ENCODE data around the gene TMEM140. TPM values are rescaled to one million over a fixed set of nuclear protein-coding genes. Genes with fewer than 3 reads are reported as not detected.
"Not testable (repeated sequence)": the region's sequence is repeated elsewhere in the genome, so short reads cannot be mapped to it uniquely, and the experiment has no call there.

Gene TMEM140
- total RNA-seq (2014; rRNA removed; shearing (Covaris generic); ENCODE audit: low replicate concordance): 0.81 and 0.98 TPM in 2 replicates

GRCh38 chr7:135147899-135148721 is at the start of gene TMEM140:
Gene TMEM140, plus strand, starts transcription at chr7:135148072. Its CDS starts 16,370 bp downstream, at chr7:135164442.
- DNase-seq (ENCODE audit: low read depth): peak; percentile 67
- in situ Hi-C loops (cut with HindIII; ENCODE audit: low pct_unique_long_range_greater_than_20kb, low sequenced_read_pairs): no loop called here

DNA sequence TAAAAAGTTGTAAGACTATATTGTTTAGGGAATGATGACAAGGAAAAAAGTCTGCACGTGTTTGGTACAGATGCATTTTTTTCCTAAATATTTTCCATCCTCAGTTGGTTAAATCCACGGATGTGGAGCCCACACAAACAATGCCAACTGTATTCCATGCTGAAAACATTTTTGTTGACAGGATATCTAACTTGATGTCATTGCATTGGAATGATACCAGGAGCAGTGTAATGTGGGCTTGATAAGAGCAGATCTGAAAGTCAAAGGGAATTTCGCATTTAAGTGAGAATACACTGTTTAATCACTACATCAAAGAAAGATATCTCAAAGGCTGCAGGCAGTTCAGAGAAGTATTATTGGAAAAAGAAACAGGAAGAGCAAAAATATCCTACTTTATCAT is 49.5 kb upstream of the TMEM140 start:
- in situ Hi-C loops (cut with HindIII; ENCODE audit: low pct_unique_long_range_greater_than_20kb, low sequenced_read_pairs): no loop called here
- no peak for DNase-seq (ENCODE audit: low read depth)

DNA sequence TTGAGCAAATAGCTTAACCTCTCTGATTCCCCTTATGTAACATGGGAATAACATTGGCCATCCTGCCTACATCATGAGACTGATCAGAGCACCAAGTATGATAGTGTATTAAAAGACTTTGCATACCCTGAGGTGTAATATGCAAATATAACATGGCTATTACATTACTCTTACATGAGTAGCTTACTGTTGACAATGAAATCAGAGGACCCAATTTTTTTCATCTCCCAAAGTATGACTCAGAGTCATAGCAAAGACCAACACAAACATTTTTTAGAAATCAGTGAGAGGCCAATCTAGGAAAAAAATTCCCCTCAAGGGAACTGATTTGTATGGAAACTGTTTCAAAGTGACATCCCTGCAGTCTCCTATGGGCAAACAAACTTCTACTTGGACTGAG is 47.0 kb upstream of the TMEM140 start:
- in situ Hi-C loops (cut with HindIII; ENCODE audit: low pct_unique_long_range_greater_than_20kb, low sequenced_read_pairs): no loop called here
- no peak for DNase-seq (ENCODE audit: low read depth)

- in situ Hi-C loops (cut with HindIII; ENCODE audit: low pct_unique_long_range_greater_than_20kb, low sequenced_read_pairs): no loop called here
- DNase-seq (ENCODE audit: low read depth): no peak
Observed at GRCh38 chr7:135102372-135102771, 45.5 kb upstream of the TMEM140 start.

DNA sequence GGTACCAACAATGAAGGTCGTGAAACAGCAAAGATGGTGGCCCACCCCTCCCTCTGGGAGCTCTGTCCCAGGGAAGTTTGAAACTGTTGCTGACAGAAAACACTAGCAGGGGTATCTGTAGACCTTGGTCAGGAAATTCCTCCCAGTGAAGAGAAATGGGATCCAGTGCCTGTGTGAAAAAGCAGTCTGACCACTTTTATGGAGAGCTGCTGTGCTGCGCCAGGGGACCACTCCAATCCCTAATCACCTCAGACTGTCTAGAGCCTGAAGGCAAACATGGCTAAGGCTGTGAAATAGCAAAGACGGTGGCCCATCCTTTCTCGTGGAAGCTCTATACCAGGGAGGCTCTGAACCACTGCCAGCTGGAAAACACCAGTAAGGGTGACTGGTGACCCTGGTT is 38.3 kb upstream of the TMEM140 start:
- in situ Hi-C loops (cut with HindIII; ENCODE audit: low pct_unique_long_range_greater_than_20kb, low sequenced_read_pairs): no loop called here
- DNase-seq (ENCODE audit: low read depth): no peak

GRCh38 chr7:135109976-135110375 is 37.9 kb upstream of the TMEM140 start:
- DNase-seq (ENCODE audit: low read depth): no peak
- in situ Hi-C loops (cut with HindIII; ENCODE audit: low pct_unique_long_range_greater_than_20kb, low sequenced_read_pairs): no loop called here

GRCh38 chr7:135111379-135111778 is 36.5 kb upstream of the TMEM140 start:
- no peak for DNase-seq (ENCODE audit: low read depth)
- in situ Hi-C loops (cut with HindIII; ENCODE audit: low pct_unique_long_range_greater_than_20kb, low sequenced_read_pairs): no loop called here

DNA sequence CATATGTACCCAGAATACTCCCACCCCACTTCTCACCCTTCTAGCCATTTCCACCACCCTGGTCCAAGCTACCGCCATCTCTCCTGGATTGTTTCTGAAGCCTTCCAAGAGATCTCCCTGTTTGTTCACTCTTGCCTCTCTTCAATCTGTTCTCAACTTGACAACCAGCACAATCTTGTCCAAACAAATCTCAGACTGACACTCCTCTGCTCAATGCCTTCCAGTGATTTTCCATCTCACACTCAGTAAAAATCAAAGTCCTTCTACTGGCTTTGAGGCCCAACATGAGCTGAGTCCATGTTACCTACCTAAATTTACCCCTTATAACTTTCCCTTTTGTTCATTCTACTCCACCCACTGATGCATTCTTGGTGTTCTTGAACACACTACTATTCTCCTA is 33.2 kb upstream of the TMEM140 start:
- no peak for DNase-seq (ENCODE audit: low read depth)
- in situ Hi-C loops (cut with HindIII; ENCODE audit: low pct_unique_long_range_greater_than_20kb, low sequenced_read_pairs): no loop called here

GRCh38 chr7:135117096-135117495 is 30.8 kb upstream of the TMEM140 start:
- no peak for DNase-seq (ENCODE audit: low read depth)
- in situ Hi-C loops (cut with HindIII; ENCODE audit: low pct_unique_long_range_greater_than_20kb, low sequenced_read_pairs): no loop called here

- in situ Hi-C loops (cut with HindIII; ENCODE audit: low pct_unique_long_range_greater_than_20kb, low sequenced_read_pairs): no loop called here
- no peak for DNase-seq (ENCODE audit: low read depth)
Observed at GRCh38 chr7:135121868-135122267, 26.0 kb upstream of the TMEM140 start.

DNA sequence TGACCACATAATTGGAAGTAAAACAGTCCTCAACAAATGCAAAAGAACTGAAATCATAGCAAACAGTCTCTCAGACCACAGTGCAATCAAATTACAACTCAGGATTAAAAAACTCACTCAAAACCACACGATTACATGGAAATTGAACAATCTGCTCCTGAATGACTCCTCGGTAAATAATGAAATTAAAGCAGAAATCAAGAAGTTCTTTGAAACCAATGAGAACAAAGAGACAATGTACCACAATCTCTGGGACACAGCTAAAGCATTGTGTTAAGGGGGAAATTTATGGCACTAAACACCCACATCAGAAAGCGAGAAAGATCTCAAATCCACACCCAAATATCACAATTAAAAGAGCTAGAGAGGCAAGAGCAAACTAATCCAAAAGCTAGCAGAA is 23.2 kb upstream of the TMEM140 start:
- DNase-seq (ENCODE audit: low read depth); in situ Hi-C loops (cut with HindIII; ENCODE audit: low pct_unique_long_range_greater_than_20kb, low sequenced_read_pairs): not testable (repeated sequence)

DNA sequence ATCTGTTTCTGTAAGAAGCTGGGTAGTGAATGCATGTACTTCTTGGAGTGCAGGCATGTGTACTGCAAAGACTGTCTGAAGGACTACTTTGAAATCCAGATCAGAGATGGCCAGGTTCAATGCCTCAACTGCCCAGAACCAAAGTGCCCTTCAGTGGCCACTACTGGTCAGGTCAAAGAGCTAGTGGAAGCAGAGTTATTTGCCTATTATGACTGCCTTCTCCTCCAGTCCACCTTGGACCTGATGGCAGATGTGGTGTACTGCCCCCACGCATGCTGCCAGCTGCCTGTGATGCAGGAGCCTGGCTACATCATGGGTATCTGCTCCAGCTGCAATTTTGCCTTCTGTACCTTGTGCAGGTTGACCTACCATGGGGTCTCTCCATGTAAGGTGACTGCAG is 18.9 kb upstream of the TMEM140 start:
- in situ Hi-C loops (cut with HindIII; ENCODE audit: low pct_unique_long_range_greater_than_20kb, low sequenced_read_pairs): no loop called here
- DNase-seq (ENCODE audit: low read depth): no peak

- DNase-seq (ENCODE audit: low read depth): no peak
- in situ Hi-C loops (cut with HindIII; ENCODE audit: low pct_unique_long_range_greater_than_20kb, low sequenced_read_pairs): no loop called here
Observed at GRCh38 chr7:135129579-135129978, 18.3 kb upstream of the TMEM140 start.

DNA sequence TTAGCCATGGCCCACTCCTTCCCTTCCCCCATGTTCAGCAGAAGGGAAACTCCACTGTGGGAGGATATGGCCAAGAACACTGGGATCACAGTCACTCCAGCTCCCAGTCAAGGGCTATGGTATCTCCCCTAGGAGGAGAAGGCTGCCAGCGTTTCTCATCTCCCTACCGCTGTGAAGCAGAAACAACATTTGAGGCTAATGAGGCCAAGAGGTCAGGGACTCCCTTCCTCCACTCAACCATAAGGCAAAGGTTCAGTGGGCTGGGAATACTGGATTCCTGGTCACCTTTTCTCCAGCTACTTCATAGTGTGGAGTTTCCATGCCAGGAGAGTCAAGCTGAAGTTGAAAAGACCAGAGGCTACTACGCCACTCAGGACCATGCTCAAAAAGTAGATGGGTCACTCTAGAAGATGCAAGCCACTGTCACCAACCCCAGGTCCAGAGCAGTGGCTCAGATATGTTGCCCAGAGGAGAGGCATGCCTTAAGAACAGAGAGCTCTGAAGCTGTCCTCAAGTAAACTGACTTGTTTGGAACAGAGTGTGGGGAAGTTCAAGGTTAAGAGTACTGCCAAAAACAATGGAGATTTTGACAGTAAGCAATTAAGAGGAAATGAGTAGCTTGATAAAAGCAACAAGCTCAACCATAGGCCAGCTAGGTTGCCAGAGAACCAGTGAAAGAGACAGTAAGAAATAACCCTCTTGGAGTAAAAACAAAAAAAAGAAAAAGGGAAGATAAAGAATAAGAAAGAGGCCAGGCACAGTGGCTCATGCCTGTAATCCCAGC is 3.8 kb upstream of the TMEM140 start:
- in situ Hi-C loops (cut with HindIII; ENCODE audit: low pct_unique_long_range_greater_than_20kb, low sequenced_read_pairs): no loop called here
- no peak for DNase-seq (ENCODE audit: low read depth)

DNA sequence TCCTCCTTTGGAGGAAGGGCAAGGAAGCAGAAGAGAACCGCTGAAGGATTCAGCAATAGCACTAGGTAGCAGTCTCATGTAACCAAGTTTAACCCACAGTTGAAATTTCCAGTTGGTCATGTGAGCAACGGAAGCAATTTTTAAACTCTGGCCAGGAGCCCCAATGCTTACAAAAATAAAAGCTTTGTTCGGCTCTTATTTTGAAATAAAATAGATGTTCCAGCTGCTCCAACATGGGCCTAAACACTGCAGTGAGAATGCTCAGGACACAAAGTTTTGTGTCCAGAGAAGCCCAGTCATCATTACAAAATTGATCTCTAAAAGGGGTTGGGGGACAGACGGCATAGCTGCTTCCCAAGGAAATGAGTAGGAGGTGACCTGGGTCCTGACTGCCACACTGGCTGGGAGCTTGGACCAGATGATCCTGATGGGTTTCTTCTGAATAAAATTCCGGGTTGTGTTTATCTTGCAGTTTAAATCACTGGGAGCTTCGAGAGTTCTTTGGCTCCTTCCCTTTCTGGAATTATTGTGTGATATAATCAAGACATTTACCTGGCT is 452 bp upstream of the TMEM140 start:
- peak; percentile 36 for DNase-seq (ENCODE audit: low read depth)
- in situ Hi-C loops (cut with HindIII; ENCODE audit: low pct_unique_long_range_greater_than_20kb, low sequenced_read_pairs): no loop called here

DNA sequence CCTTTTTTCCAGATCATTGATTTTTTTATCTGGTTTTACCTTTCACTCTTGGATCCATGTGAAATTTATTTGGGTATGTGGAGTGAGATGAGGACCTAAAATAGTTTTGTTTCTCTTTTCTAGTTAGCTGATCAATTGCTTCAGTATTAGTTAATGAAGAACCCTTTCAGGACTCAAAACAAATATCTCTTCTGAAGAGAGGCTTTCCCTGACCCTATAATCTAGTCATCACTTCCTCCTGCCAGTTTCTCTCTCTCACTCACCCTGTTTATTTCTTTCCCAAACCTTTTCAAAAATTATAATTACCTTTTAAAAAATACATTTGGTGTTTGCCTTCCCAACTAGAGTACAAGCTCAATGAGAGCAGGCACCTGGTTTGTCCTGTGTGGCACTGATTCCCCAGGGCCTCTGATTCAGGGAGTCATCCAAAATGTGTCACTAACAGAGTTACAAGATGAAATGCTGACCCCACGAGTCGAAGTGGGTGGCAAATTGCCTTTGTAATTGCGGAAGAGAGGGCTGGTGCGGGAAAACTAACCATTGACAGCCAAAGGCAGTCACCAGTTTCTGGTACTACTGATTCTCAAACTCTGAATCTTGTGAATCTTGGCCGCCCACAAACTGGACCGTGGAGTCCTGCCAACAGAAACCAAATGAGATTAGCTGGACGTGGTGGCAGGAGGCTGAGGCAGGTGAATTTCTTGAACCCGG is 2.4 kb downstream of the TMEM140 start:
- in situ Hi-C loops (cut with HindIII; ENCODE audit: low pct_unique_long_range_greater_than_20kb, low sequenced_read_pairs): no loop called here

GRCh38 chr7:135151132-135151531 is 3.3 kb downstream of the TMEM140 start:
- no peak for DNase-seq (ENCODE audit: low read depth)
- in situ Hi-C loops (cut with HindIII; ENCODE audit: low pct_unique_long_range_greater_than_20kb, low sequenced_read_pairs): no loop called here

More for the DNA sequence above, 2.4 kb downstream of the TMEM140 start:
- DNase-seq (ENCODE audit: low read depth): no peak

DNA sequence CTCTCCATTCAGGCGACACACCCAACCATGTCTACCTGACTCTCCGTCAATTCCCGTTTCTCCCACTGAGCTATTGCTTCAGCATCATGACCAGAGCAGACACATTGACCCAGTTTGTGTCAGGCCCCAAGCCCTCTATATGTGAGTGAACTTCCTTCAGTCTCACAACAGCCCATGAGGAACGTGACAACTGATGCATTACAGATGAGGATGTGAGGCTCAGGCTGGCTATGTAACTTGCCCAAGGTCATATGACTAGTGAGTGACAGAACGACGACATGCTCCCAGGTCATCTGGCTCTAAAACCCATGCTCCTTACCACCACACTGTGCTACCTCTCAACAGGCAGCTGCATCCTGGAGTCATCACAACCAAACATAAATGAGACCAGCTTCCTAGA is 3.7 kb downstream of the TMEM140 start:
- DNase-seq (ENCODE audit: low read depth): no peak
- in situ Hi-C loops (cut with HindIII; ENCODE audit: low pct_unique_long_range_greater_than_20kb, low sequenced_read_pairs): no loop called here

DNA sequence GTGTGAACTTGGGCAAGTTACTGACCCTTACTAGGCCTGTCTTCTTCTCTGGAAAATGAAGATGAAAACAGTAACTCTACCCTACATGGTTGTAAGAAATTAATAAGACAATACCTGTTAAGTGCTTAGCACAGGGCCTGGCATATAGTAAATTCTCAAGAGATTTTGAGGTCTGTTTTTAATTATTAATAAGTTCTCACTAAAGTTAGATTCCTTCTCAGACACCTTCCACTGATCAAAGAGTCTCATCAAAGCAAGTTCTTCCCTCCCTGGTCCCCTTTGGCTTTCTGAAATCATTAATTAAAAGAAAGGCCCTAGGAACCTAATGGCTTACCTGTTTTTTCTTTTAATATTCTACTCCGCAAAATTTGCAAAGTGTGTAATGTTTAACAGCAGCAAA is 4.6 kb downstream of the TMEM140 start:
- DNase-seq (ENCODE audit: low read depth): no peak
- in situ Hi-C loops (cut with HindIII; ENCODE audit: low pct_unique_long_range_greater_than_20kb, low sequenced_read_pairs): no loop called here

Measured in Caki2 (cell line).